MM.1S (cell line): ENCODE results near the gene FAF1.

Experiments used
- DNase-seq: peaks from one replicate; pipeline ENCODE4 v3.0.0-alpha.2; 2015
- H2AFZ ChIP-seq: fragments of 300-600 bp; sonication (generic); 2 replicates; pipeline ENCODE4 v1.6.0; 2016; ENCODE audit warnings: antibody characterized with exemption, low read length
- H3F3A ChIP-seq: fragments of 300-600 bp; sonication (generic); 2 replicates; pipeline ENCODE4 v1.6.1; 2016; ENCODE audit warnings: mild to moderate bottlenecking, antibody characterized with exemption, low read length, moderate library complexity, mixed read lengths; ENCODE audit not compliant: insufficient read depth
- H3K27ac ChIP-seq: fragments of 300-600 bp; sonication (generic); 2 replicates; pipeline ENCODE4 v1.5.1; 2016; ENCODE audit warnings: mild to moderate bottlenecking, low read length
- H3K27me3 ChIP-seq: fragments of 300-600 bp; sonication (generic); replicated peaks from 2 replicates; pipeline ENCODE4 v1.6.0; 2016; ENCODE audit warnings: low read length; ENCODE audit not compliant: insufficient read depth
- H3K36me3 ChIP-seq: fragments of 300-600 bp; sonication (generic); replicated peaks from 2 replicates; pipeline ENCODE4 v1.6.1; 2016; ENCODE audit warnings: mild to moderate bottlenecking, low read length, mixed read lengths; ENCODE audit not compliant: insufficient read depth
- H3K4me1 ChIP-seq: fragments of 300-600 bp; sonication (generic); 2 replicates; pipeline ENCODE4 v1.6.1; 2016; ENCODE audit warnings: low read length, mixed read lengths
- H3K4me2 ChIP-seq: fragments of 300-600 bp; sonication (generic); 2 replicates; pipeline ENCODE4 v1.6.0; 2016; ENCODE audit warnings: low read depth, low read length
- H3K4me3 ChIP-seq: fragments of 300-600 bp; sonication (generic); 2 replicates; pipeline ENCODE4 v1.5.1; 2016; ENCODE audit warnings: low read length, mixed read lengths
- H3K79me2 ChIP-seq: fragments of 300-600 bp; sonication (generic); 2 replicates; pipeline ENCODE4 v1.6.1; 2016; ENCODE audit warnings: mixed run types, low read length, mixed read lengths
- H3K9ac ChIP-seq: fragments of 300-600 bp; sonication (generic); 2 replicates; pipeline ENCODE4 v1.6.1; 2016; ENCODE audit warnings: low read length, mixed read lengths
- H3K9me2 ChIP-seq: fragments of 300-600 bp; sonication (generic); replicated peaks from 2 replicates; pipeline ENCODE4 v1.6.1; 2016; ENCODE audit warnings: mild to moderate bottlenecking, low read length, mixed read lengths; ENCODE audit not compliant: insufficient read depth
- H3K9me3 ChIP-seq: fragments of 300-600 bp; sonication (generic); replicated peaks from 2 replicates; pipeline ENCODE4 v1.6.1; 2016; ENCODE audit warnings: mild to moderate bottlenecking, low read length, mixed read lengths; ENCODE audit not compliant: insufficient read depth
- H4K20me1 ChIP-seq: fragments of 300-600 bp; sonication (generic); 2 replicates; pipeline ENCODE4 v1.6.1; 2016; ENCODE audit warnings: mild to moderate bottlenecking, low read length, moderate library complexity, mixed read lengths; ENCODE audit not compliant: insufficient read depth
- EZH2 ChIP-seq: fragments of 300-600 bp; sonication (generic); optimal IDR thresholded peaks from 2 replicates; pipeline ENCODE3; 2017; ENCODE audit warnings: low read depth, mild to moderate bottlenecking, antibody characterized with exemption, low read length, mixed read lengths
- EZH2phosphoT487 ChIP-seq: fragments of 300-600 bp; sonication (generic); IDR thresholded peaks from 2 replicates; pipeline ENCODE4 v1.6.1; 2018; ENCODE audit warnings: antibody characterized with exemption, low read length
- TF ChIP-seq, protein P1 (sequence below): fragments of 300-600 bp; sonication (generic); IDR thresholded peaks from 2 replicates; pipeline ENCODE4 v1.5.1; 2016; ENCODE audit warnings: antibody characterized with exemption, low read length, mixed read lengths

Gene FAF1

DNA sequence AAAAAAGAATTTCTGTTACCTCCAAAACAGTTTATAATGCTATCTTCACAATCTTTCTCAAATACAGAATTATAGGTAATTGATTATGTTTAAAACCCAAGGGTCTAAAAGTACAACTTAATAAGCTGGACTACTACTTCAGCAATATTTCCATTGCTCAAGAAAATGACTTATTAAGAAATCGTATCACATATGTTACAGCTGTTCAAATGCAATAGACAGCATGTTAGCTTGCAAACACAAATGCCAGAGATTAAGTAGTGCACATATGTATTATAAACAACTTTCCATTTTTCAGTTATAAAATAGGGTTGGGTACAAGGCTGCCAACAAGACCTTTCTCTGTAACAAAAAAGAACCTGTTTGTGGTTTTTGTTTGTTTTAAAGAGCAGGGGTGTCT, 325.8 kb downstream of the FAF1 start:
- H3K9me3 ChIP-seq = no peaks in the 10 kb centered on the region
- H3K27ac ChIP-seq = no peak overlapping the region
- H2AFZ ChIP-seq = no peak overlapping the region
- no peak for TF ChIP-seq EZH2
- TF ChIP-seq, protein P1, sequence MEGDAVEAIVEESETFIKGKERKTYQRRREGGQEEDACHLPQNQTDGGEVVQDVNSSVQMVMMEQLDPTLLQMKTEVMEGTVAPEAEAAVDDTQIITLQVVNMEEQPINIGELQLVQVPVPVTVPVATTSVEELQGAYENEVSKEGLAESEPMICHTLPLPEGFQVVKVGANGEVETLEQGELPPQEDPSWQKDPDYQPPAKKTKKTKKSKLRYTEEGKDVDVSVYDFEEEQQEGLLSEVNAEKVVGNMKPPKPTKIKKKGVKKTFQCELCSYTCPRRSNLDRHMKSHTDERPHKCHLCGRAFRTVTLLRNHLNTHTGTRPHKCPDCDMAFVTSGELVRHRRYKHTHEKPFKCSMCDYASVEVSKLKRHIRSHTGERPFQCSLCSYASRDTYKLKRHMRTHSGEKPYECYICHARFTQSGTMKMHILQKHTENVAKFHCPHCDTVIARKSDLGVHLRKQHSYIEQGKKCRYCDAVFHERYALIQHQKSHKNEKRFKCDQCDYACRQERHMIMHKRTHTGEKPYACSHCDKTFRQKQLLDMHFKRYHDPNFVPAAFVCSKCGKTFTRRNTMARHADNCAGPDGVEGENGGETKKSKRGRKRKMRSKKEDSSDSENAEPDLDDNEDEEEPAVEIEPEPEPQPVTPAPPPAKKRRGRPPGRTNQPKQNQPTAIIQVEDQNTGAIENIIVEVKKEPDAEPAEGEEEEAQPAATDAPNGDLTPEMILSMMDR = no peak
- TF ChIP-seq EZH2phosphoT487 = no peak
- no peaks in the 10 kb centered on the region for H3K36me3 ChIP-seq
- H3K9me2 ChIP-seq = no peaks in the 10 kb centered on the region
- no peaks in the 10 kb centered on the region for H3F3A ChIP-seq
- H3K9ac ChIP-seq = no peak overlapping the region
- H3K4me1 ChIP-seq = no peaks in the 10 kb centered on the region
- H3K4me2 ChIP-seq = no peak overlapping the region
- no peaks in the 10 kb centered on the region for H3K27me3 ChIP-seq
- no peak overlapping the region for H3K4me3 ChIP-seq
- H4K20me1 ChIP-seq = no peaks in the 10 kb centered on the region
- no peak for DNase-seq
- H3K79me2 ChIP-seq = no peaks in the 10 kb centered on the region

DNA sequence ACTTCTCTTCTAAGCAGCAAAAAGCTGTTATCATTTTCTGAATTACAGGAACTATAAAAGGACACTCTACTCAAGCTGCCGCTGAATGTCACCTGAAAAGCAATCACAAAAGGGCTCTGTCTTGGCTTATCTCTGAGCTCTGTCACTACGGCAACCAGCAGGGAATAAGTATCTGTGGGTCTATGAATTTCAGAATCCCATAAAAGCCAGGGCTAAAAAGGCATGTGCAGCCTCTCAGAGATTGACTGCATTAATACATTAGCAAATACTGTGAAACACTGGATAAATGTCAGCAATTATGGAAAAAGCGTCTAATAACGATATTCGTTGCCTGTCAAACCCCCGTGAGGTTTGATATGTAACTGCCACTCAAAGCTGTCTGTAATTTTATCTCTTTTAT, 326.6 kb downstream of the FAF1 start:
- TF ChIP-seq EZH2 (no peak), EZH2phosphoT487 (no peak)
- TF ChIP-seq, protein P1 = no peak
- H3K27ac ChIP-seq = no peak overlapping the region

DNA sequence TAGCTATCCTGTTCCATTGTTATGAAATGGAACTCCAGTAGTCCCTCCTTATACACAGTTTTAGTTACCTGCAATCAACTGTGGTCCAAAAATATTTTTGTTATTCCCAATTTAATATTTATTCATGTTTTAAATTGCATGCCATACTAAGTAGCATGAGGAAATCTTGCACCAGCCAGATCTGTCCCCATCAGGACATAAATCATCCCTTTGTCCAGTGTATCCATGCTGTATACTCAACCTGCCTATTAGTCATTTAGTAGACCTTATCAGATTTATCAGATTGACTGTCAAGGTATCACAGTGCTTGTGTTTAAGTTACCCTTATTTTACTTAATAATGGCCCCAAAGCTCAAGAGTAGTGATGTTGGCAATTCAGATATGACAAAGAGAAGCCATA, 328.9 kb downstream of the FAF1 start:
- TF ChIP-seq, protein P1 = no peak
- no peak for TF ChIP-seq EZH2phosphoT487
- no peak for TF ChIP-seq EZH2
- no peaks in the 10 kb centered on the region for H3K9me3 ChIP-seq
- H4K20me1 ChIP-seq = no peaks in the 10 kb centered on the region
- H3K36me3 ChIP-seq = no peaks in the 10 kb centered on the region
- H3K79me2 ChIP-seq = no peaks in the 10 kb centered on the region
- H2AFZ ChIP-seq = no peak overlapping the region
- H3K9ac ChIP-seq = no peak overlapping the region
- no peak overlapping the region for H3K4me3 ChIP-seq
- no peak overlapping the region for H3K4me2 ChIP-seq
- DNase-seq = no peak
- H3K27me3 ChIP-seq = no peaks in the 10 kb centered on the region
- H3K27ac ChIP-seq = no peak overlapping the region
- H3K4me1 ChIP-seq = no peaks in the 10 kb centered on the region
- no peaks in the 10 kb centered on the region for H3F3A ChIP-seq
- no peaks in the 10 kb centered on the region for H3K9me2 ChIP-seq

More for the DNA sequence above, 326.6 kb downstream of the FAF1 start:
- no peak for DNase-seq
- Histone ChIP-seq H3K4me3 (no peak overlapping the region), H4K20me1 (no peaks in the 10 kb centered on the region), H3K27me3 (no peaks in the 10 kb centered on the region), H3K9me3 (no peaks in the 10 kb centered on the region), H3K4me2 (no peak overlapping the region), H2AFZ (no peak overlapping the region), H3K79me2 (no peaks in the 10 kb centered on the region), H3K36me3 (no peaks in the 10 kb centered on the region), H3K4me1 (no peaks in the 10 kb centered on the region), H3F3A (no peaks in the 10 kb centered on the region), H3K9me2 (no peaks in the 10 kb centered on the region), H3K9ac (no peak overlapping the region)
